OCI-LY1 (cell line): ENCODE data around the gene ENDOU.

ENCODE experiments used
- EZH2 ChIP-seq: fragments of 200-600 bp; sonication (generic), shearing (Covaris generic); IDR thresholded peaks from 2 replicates; pipeline ENCODE4 v1.8.0; 2017; ENCODE audit warnings: borderline replicate concordance, mixed run types, mild to moderate bottlenecking, antibody characterized with exemption, low read length, moderate library complexity, mixed read lengths
- TF ChIP-seq, protein P1 (sequence below): fragments of 200-600 bp; sonication (generic), shearing (Covaris generic); IDR thresholded peaks from 2 replicates; pipeline ENCODE4 v1.5.1; 2017; ENCODE audit warnings: mild to moderate bottlenecking, antibody characterized with exemption, low read length, moderate library complexity, mixed read lengths

DNA sequence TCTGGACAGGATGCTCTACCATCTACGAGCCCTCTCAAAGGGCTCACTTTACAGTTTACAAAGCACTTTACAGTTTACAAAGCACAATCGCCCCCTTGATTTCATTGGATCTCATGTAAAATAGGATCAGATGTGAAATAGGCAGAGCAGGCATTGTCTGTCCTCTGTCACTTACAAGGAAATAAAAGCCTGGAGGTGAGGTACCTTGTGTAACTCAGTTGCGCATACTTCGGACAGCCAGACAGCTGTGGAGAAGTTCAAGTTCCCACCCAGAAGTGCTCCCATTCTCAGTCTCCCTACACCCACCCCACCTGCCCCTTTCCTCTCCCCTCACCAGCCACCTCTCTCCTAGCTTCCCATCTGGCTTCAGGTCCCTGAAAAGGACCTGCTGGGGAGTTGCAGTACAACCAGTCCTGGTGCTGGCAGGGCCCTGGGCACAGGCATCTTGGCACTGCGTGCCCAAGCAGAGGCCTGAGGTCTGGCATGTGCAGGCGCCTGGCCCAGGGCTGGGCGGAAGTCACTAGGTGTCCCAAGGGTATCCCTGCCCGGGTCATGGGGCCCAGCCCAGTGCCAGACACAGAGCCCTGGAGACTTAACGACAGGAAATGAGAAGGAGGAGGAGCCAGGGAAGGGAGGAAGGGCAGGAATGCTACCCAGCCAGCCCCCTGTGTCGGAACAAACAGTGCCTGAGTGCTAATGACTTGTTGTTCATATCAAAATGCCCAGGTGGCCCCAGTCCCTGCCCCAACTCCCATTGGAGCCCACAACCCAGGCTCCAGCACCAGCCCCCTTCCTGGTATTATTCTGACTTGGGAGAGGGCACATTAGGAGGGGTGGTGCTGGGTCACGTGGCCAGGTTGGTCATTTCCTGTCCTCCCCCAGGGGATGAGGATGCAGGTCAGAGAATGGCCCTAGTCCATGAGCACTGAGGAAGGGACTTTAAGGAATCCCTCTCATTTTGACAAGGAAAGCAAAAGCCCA lies 28.0 kb upstream of the ENDOU start:
- TF ChIP-seq, protein P1, sequence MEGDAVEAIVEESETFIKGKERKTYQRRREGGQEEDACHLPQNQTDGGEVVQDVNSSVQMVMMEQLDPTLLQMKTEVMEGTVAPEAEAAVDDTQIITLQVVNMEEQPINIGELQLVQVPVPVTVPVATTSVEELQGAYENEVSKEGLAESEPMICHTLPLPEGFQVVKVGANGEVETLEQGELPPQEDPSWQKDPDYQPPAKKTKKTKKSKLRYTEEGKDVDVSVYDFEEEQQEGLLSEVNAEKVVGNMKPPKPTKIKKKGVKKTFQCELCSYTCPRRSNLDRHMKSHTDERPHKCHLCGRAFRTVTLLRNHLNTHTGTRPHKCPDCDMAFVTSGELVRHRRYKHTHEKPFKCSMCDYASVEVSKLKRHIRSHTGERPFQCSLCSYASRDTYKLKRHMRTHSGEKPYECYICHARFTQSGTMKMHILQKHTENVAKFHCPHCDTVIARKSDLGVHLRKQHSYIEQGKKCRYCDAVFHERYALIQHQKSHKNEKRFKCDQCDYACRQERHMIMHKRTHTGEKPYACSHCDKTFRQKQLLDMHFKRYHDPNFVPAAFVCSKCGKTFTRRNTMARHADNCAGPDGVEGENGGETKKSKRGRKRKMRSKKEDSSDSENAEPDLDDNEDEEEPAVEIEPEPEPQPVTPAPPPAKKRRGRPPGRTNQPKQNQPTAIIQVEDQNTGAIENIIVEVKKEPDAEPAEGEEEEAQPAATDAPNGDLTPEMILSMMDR = no peak
- no peak for TF ChIP-seq EZH2
